ENCODE measurements around the gene CDH6.

Gene CDH6

DNA sequence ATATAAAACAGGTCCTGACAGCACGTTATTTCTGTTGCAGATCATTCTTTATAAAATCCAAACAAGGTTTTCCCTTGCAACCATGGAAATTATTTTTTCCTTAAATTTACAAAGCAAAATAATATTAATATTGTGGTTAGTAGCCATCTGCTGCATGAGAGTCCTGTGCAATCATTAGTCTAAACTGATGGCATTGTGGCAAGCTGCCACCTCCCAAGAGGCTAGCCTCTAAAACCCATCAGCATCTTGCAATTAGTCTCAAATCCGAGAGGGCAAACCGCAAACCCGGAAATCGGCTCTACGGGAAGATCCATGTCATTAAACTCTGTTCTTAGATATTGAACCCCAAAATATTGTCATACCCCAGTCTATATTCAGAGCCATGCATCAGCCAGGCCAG, 11.3 kb upstream of the CDH6 start:
- Mint-ChIP-seq H3K4me3 (no peak overlapping the region), H3K27ac (ENCODE audit: low read depth) (no peak overlapping the region), H3K9me3 (no peaks in the 10 kb centered on the region), H3K36me3 (ENCODE audit: insufficient read depth) (no peaks in the 10 kb centered on the region), H3K27me3 (no peaks in the 10 kb centered on the region), H3K4me1 (no peaks in the 10 kb centered on the region)
- DNase-seq (ENCODE audit: low spot score in 2 of 2) (no peak), ATAC-seq (replicated peaks; ENCODE audit: extremely low read depth, poor library complexity, severe bottlenecking) (no peak)

DNA sequence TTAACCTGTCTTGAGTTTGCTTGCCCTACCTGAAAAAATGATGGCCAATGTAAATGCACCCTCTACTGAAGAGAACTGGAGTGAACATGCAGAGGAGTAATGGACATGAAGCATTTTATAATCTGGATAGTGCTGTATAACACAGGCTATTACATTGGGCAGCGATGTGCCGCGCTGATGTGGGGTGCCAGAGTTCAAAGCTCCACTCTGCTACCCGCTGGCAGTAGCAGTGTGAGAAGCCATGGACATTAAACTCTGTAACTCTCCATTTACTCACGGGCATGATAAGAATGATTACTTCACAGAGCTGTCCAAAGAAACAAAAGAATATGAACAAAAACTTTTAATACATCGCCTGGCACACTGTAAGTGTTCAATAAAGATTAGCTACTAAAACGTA, 7.5 kb upstream of the CDH6 start:
- no peak overlapping the region for H3K4me3 Mint-ChIP-seq
- ATAC-seq (replicated peaks; ENCODE audit: extremely low read depth, poor library complexity, severe bottlenecking) (no peak), DNase-seq (ENCODE audit: low spot score in 2 of 2) (no peak)
- H3K36me3 Mint-ChIP-seq (ENCODE audit: insufficient read depth): no peaks in the 10 kb centered on the region
- H3K4me1 Mint-ChIP-seq: no peaks in the 10 kb centered on the region
- no peaks in the 10 kb centered on the region for H3K27me3 Mint-ChIP-seq
- no peaks in the 10 kb centered on the region for H3K9me3 Mint-ChIP-seq
- no peak overlapping the region for H3K27ac Mint-ChIP-seq (ENCODE audit: low read depth)

DNA sequence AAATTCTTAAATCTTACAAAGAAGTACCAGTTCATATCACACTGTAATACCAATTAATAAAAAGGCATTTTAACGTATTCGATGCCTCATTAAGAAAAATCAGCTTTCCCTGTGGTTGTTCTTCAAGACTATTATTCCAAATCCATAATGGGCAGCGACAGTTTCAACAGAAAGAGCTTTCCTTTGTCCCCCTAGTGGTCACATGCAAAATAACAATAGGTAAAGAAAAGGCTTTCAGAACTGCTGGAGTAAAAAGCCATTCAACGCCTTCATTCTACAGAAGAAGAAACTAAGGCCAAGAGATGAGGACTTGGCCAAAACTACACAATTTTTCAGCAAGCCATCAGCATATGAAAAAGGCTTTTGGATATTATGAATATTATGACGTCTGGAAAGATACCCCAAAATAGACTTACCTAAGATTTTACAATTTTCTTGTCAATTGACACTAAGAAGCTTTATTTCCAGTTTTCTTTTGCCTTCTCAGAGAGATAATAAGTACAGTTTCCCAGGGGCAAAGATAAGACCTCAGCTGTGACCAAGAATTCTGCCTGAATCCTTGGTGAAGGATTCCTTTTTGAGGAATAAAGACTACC, 6.7 kb upstream of the CDH6 start:
- Mint-ChIP-seq H3K4me3 (no peak overlapping the region), H3K27ac (ENCODE audit: low read depth) (no peak overlapping the region), H3K4me1 (no peaks in the 10 kb centered on the region), H3K9me3 (no peaks in the 10 kb centered on the region), H3K36me3 (ENCODE audit: insufficient read depth) (no peaks in the 10 kb centered on the region), H3K27me3 (no peaks in the 10 kb centered on the region)
- no peak for DNase-seq (ENCODE audit: low spot score in 2 of 2)
- ATAC-seq (replicated peaks; ENCODE audit: extremely low read depth, poor library complexity, severe bottlenecking): no peak

DNA sequence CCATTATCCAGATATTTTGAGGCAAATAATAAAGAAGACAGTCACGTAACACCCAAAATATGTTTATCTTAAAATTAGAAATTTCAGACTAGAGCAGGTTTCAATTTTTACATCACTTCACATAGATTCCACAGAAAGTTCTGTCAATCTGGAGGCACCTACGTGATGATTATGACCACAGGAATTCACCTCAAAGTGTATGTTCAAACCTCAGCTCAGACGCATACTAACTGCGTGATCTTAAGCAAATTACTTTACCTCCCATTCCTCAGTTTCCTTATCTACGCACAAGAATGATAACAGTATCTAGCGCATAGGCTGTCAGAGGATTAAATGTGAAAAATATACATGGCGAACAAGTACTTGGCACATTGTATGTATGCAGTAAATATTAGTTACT, 5.9 kb upstream of the CDH6 start:
- H3K9me3 Mint-ChIP-seq: no peaks in the 10 kb centered on the region
- H3K27ac Mint-ChIP-seq (ENCODE audit: low read depth): no peak overlapping the region
- ATAC-seq (replicated peaks; ENCODE audit: extremely low read depth, poor library complexity, severe bottlenecking): no peak
- peaks cover 1% of the 10 kb centered on the region for H3K27me3 Mint-ChIP-seq
- H3K36me3 Mint-ChIP-seq (ENCODE audit: insufficient read depth): no peaks in the 10 kb centered on the region
- DNase-seq (ENCODE audit: low spot score in 2 of 2): no peak
- no peak overlapping the region for H3K4me3 Mint-ChIP-seq
- no peaks in the 10 kb centered on the region for H3K4me1 Mint-ChIP-seq

DNA sequence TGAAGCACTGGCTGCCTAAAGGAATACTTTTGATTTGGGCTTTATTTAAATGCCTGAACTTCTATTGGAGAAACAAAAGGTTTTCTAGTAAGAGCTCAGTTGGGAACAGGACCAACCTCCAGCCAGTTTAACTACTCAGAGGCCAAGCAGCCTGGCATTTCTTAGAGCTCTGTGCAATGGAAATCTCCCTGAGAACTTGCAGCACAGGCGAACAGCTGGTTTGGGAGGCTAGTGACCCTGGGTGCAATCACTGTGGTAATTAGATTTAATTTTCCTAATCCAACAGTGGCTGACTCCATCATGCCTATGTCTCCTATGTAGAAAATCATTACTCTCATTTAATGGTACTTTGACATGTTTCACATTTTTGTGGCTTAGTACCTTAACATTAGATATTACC, 1.0 kb upstream of the CDH6 start:
- Mint-ChIP-seq H3K4me3 (no peak overlapping the region), H3K36me3 (ENCODE audit: insufficient read depth) (no peaks in the 10 kb centered on the region), H3K27me3 (peaks cover 31% of the 10 kb centered on the region), H3K9me3 (peaks cover 7% of the 10 kb centered on the region), H3K4me1 (no peaks in the 10 kb centered on the region), H3K27ac (ENCODE audit: low read depth) (no peak overlapping the region)
- ATAC-seq (replicated peaks; ENCODE audit: extremely low read depth, poor library complexity, severe bottlenecking) (no peak), DNase-seq (ENCODE audit: low spot score in 2 of 2) (no peak)

DNA sequence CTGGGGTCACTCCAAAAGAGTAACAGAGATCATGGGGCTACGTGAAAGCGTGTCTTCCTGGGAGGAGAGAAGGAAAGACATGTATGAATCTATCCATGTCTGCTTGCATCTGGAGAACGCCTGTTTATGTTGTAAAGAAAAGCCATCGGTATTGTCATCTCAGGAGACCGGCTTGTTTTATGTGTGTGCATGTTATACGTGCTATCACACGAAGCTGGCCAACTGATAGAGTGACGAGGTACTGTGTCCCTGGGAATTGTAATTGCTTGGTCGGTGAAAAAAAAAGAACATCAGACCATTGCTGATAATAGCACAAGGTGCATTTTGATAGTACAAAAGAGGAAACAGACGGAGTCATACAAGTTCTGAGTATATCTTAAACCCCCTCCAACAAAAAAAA, 370 bp upstream of the CDH6 start:
- DNase-seq (ENCODE audit: low spot score in 2 of 2): no peak
- peak overlapping the region; percentile 10 for H3K4me3 Mint-ChIP-seq
- H3K27me3 Mint-ChIP-seq: peaks cover 31% of the 10 kb centered on the region
- H3K9me3 Mint-ChIP-seq: peaks cover 7% of the 10 kb centered on the region
- H3K27ac Mint-ChIP-seq (ENCODE audit: low read depth): no peak overlapping the region
- no peaks in the 10 kb centered on the region for H3K36me3 Mint-ChIP-seq (ENCODE audit: insufficient read depth)
- no peak for ATAC-seq (replicated peaks; ENCODE audit: extremely low read depth, poor library complexity, severe bottlenecking)
- H3K4me1 Mint-ChIP-seq: no peaks in the 10 kb centered on the region

DNA sequence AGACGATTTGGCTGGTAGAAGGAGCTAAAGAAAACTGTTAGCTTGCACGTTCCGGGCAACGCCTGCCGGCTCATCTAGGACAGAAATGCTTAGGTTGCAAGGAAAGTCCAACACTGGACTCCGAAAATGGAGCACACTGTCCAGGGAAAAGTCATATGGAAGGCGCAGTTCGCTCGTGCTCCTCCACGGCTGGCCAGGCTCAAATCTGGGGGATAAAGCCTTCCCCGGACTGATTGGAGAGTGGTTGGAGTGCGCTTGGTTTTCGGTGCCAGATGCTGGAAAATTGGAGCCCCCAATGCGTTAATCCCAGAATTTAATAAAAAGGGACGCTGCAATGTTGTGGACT, 955 bp downstream of the CDH6 start:
- H3K27ac Mint-ChIP-seq (ENCODE audit: low read depth): no peak overlapping the region

DNA sequence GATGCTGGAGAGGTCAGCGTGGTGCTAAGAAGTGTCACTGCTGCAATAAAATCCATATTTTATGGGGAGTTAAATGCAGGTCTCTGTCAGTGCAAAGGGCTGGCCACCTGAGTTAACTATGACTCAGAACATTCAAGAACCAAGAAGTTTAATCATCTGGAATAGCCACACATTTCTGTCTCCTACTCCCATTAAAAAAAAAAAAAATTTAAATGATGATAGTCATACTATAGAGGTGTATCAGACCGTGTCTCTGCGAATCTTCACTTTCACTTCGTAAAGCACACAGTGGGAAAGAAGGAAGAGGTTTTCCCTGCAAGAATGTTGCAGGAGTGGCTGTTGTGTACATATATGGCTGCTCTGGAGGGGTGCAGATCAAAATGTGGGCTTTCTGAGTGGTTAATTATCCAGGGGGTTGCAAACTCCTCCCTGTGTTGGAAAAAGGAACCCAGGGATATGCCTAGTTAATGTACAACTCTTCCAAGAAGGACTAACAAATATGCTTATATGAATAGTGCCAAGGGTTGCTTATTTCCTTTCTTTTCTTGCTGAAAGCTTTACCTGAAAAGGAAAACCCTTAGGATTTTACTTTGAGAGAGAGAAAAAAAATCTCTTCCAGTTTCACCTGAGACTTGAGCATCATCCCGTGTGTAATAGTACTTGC, 1.5 kb downstream of the CDH6 start:
- H3K4me3 Mint-ChIP-seq: no peak overlapping the region
- DNase-seq (ENCODE audit: low spot score in 2 of 2): no peak

More for the DNA sequence above, 955 bp downstream of the CDH6 start:
- peaks cover 31% of the 10 kb centered on the region for H3K27me3 Mint-ChIP-seq
- no peak overlapping the region for H3K4me3 Mint-ChIP-seq
- no peaks in the 10 kb centered on the region for H3K4me1 Mint-ChIP-seq
- no peaks in the 10 kb centered on the region for H3K36me3 Mint-ChIP-seq (ENCODE audit: insufficient read depth)
- H3K9me3 Mint-ChIP-seq: peaks cover 7% of the 10 kb centered on the region
- DNase-seq (ENCODE audit: low spot score in 2 of 2): no peak
- no peak for ATAC-seq (replicated peaks; ENCODE audit: extremely low read depth, poor library complexity, severe bottlenecking)

DNA sequence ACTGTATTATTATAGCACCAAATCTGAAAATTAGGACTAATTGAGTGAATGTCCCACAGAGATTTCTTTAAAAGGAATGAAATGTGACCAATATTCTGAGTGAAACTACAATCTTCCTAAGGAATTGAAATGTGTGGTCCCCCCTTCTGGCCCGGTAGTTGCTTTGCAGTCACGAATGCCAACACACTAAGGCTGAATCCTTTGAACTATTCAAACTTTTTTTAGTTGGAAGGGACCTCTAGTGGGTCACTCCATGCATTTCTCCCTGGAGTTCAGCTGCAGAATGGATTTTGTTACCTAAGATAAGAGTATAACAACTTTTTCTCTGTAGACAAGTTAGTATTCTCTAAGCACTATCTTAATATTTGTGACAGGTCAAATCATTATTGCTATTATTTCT, 2.8 kb downstream of the CDH6 start:
- Mint-ChIP-seq H3K27me3 (peaks cover 31% of the 10 kb centered on the region), H3K9me3 (peaks cover 7% of the 10 kb centered on the region), H3K4me3 (no peak overlapping the region), H3K36me3 (ENCODE audit: insufficient read depth) (no peaks in the 10 kb centered on the region), H3K27ac (ENCODE audit: low read depth) (no peak overlapping the region), H3K4me1 (no peaks in the 10 kb centered on the region)
- ATAC-seq (replicated peaks; ENCODE audit: extremely low read depth, poor library complexity, severe bottlenecking): no peak
- DNase-seq (ENCODE audit: low spot score in 2 of 2): no peak

More for the DNA sequence above, 1.5 kb downstream of the CDH6 start:
- Mint-ChIP-seq H3K9me3 (peaks cover 7% of the 10 kb centered on the region), H3K27me3 (peaks cover 31% of the 10 kb centered on the region), H3K4me1 (no peaks in the 10 kb centered on the region), H3K36me3 (ENCODE audit: insufficient read depth) (no peaks in the 10 kb centered on the region), H3K27ac (ENCODE audit: low read depth) (no peak overlapping the region)
- no peak for ATAC-seq (replicated peaks; ENCODE audit: extremely low read depth, poor library complexity, severe bottlenecking)

DNA sequence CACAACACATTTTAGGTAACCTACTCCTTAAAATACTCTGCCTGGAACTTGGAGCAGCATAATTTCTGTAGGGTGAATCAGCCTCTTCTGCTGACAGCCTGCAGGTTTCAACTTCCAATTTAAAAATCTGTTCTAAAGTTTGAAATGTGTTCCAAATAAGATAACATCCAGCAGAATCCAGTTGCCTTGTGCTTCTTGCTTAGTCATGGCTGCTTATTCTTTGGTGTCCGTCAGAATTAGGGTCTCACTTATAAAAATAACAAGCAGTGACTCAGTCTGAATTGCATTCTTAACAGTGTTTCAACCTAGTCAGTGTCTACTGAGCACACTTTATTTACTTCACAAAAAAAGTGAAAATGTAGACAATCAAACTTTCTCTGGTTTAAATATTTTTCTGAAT, 3.7 kb downstream of the CDH6 start:
- no peaks in the 10 kb centered on the region for H3K36me3 Mint-ChIP-seq (ENCODE audit: insufficient read depth)
- no peak for DNase-seq (ENCODE audit: low spot score in 2 of 2)
- H3K4me1 Mint-ChIP-seq: no peaks in the 10 kb centered on the region
- H3K4me3 Mint-ChIP-seq: no peak overlapping the region
- peaks cover 31% of the 10 kb centered on the region for H3K27me3 Mint-ChIP-seq
- no peak overlapping the region for H3K27ac Mint-ChIP-seq (ENCODE audit: low read depth)
- peaks cover 7% of the 10 kb centered on the region for H3K9me3 Mint-ChIP-seq
- ATAC-seq (replicated peaks; ENCODE audit: extremely low read depth, poor library complexity, severe bottlenecking): no peak

DNA sequence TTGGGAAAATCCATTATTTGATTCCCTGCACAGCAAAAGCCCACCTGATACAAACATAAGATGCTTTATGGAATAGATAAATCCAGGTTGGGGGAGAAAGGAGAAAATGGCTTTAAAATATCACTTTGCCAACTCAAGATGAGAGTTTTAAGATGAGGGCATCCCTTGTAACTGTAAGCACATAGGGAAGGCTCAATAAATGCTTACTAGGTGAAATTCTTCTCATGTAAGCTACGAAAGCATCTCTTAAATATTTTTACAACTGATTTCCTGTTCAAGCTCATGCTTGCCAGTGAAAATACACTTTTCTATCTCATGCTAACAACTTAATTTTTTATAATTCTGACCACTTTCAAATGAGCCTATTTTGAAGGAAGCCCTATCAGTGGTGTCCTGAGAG, 11.5 kb downstream of the CDH6 start:
- no peaks in the 10 kb centered on the region for H3K9me3 Mint-ChIP-seq
- H3K4me3 Mint-ChIP-seq: no peak overlapping the region
- no peak for DNase-seq (ENCODE audit: low spot score in 2 of 2)
- H3K4me1 Mint-ChIP-seq: no peaks in the 10 kb centered on the region
- no peaks in the 10 kb centered on the region for H3K36me3 Mint-ChIP-seq (ENCODE audit: insufficient read depth)
- H3K27ac Mint-ChIP-seq (ENCODE audit: low read depth): no peak overlapping the region
- no peaks in the 10 kb centered on the region for H3K27me3 Mint-ChIP-seq
- no peak for ATAC-seq (replicated peaks; ENCODE audit: extremely low read depth, poor library complexity, severe bottlenecking)

DNA sequence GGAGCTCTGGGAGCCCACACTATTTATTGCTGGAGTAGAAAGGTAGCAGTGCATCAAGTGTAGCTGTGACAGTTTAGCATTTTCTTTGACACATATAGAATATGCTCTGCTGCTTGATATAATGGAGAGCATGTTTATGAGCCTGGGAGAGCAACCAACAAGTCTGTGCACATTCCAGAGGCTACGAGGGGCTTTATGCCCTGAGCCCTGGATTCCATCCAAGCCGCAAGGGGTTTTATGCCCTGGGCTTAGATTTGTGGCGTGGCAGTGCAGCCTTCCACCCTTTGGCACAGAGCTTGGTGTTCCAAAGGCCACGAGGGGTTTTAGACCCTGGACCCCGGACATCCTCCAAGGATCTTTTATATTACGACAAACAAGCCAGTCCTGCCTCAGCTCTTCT, 14.6 kb downstream of the CDH6 start:
- Mint-ChIP-seq H3K27ac (ENCODE audit: low read depth) (no peak overlapping the region), H3K36me3 (ENCODE audit: insufficient read depth) (no peaks in the 10 kb centered on the region), H3K27me3 (no peaks in the 10 kb centered on the region), H3K4me1 (no peaks in the 10 kb centered on the region), H3K4me3 (no peak overlapping the region), H3K9me3 (no peaks in the 10 kb centered on the region)
- DNase-seq (ENCODE audit: low spot score in 2 of 2) (no peak), ATAC-seq (replicated peaks; ENCODE audit: extremely low read depth, poor library complexity, severe bottlenecking) (no peak)

DNA sequence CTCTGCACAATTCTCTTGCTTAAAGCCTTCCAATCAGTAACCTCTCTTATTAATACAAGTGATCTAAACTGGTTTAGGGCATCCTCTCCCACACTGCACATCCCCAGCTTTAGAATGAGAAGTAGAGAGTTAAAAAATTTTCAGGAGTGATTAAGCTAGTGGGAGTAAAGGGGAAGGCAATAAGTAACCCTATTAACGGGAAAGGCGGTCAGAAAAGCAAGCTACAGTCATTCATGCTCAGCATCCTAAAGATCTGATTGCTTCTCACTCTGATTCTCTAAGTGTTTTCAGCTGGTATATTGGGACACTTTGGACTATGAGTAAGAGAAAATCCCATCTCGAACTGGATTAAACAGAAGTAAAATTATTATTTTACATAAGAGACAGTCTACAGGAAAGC, 15.8 kb downstream of the CDH6 start:
- Mint-ChIP-seq H3K4me3 (no peak overlapping the region), H3K27ac (ENCODE audit: low read depth) (no peak overlapping the region), H3K4me1 (no peaks in the 10 kb centered on the region), H3K27me3 (no peaks in the 10 kb centered on the region), H3K9me3 (no peaks in the 10 kb centered on the region), H3K36me3 (ENCODE audit: insufficient read depth) (no peaks in the 10 kb centered on the region)
- no peak for DNase-seq (ENCODE audit: low spot score in 2 of 2)
- ATAC-seq (replicated peaks; ENCODE audit: extremely low read depth, poor library complexity, severe bottlenecking): no peak
